PFSK-1 (cell line): ENCODE measurements around the gene C9orf50.

Experiments
- FOXP2 ChIP-seq: optimal IDR thresholded peaks from 2 replicates; pipeline ENCODE3; 2011; ENCODE audit warnings: borderline replicate concordance, control low read depth, inconsistent platforms; ENCODE audit not compliant: insufficient read depth; ENCODE audit errors: extremely low read length, extremely low read depth
- POLR2AphosphoS5 ChIP-seq: IDR thresholded peaks from 2 replicates; pipeline ENCODE4 v1.6.1; 2012; ENCODE audit warnings: low read depth, mild to moderate bottlenecking, control low read depth, low read length, moderate library complexity
- REST ChIP-seq, 2 experiments: IDR thresholded peaks; 2 replicates each; pipeline versions ENCODE4 v1.6.1 to v1.8.0; 2011 to 2012; ENCODE audit warnings: low read depth in 2 of 2, low read length in 2 of 2, control low read depth in 1 of 2, inconsistent platforms in 1 of 2, mild to moderate bottlenecking in 1 of 2, moderate library complexity in 1 of 2; ENCODE audit not compliant: insufficient read depth in 1 of 2
- SIN3A ChIP-seq: IDR thresholded peaks from 2 replicates; pipeline ENCODE4 v1.6.1; 2012; ENCODE audit warnings: mild to moderate bottlenecking, low read length, moderate library complexity, borderline replicate concordance; ENCODE audit not compliant: insufficient read depth
- TAF1 ChIP-seq: IDR thresholded peaks from 2 replicates; pipeline ENCODE4 v1.6.1; 2012; ENCODE audit warnings: low read length, control low read depth, borderline replicate concordance; ENCODE audit not compliant: insufficient read depth

Gene C9orf50

DNA sequence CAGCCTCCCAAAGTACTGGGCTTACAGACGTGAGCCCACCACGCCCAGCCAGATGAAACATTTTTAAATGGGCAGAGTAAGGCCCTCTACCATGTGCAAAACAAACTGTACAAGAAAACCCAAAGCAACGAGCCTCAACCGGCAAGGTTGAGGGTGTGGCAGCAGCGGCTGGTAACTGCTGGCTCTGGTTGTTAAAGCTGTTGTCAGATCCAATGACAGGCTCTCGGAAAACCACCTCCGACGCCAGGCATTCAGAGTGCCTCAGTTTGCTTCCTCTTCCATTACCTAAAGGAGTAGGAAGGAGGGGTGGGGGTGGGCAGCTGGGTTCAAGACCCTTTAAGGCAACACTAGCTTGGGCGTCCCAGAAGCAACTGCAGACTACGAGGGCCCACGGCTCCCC is 23.5 kb upstream of the C9orf50 start:
- TF ChIP-seq POLR2AphosphoS5 (no peak), SIN3A (no peak), TAF1 (no peak), REST (IDR thresholded peaks at IDR 0.05; ENCODE audit: insufficient read depth in 1 of 2, low read depth in 2 of 2, low read length in 2 of 2) (no peak), FOXP2 (no peak)

DNA sequence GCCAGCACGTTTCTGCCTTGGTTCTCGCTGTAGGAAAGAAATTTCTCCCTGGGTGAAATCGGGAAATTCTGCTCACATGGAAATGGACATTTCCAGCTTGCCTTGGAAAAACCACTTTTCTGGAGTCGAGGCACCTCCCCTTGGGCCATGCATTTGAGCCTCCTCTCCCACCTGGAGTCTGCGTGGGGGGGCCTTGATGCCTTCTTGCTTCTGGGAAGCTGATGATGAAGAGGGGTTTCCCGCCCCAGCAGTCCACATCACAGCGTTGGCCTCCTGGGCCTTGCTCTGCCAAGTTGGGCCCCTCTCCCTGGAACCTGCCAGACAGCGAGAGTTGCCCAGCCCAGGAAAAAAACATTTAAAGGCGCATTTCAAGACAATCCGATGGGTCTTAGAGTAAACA is 22.8 kb upstream of the C9orf50 start:
- TF ChIP-seq REST (IDR thresholded peaks at IDR 0.05; ENCODE audit: insufficient read depth in 1 of 2, low read depth in 2 of 2, low read length in 2 of 2) (no peak), FOXP2 (no peak), POLR2AphosphoS5 (no peak), TAF1 (no peak), SIN3A (no peak)

- TF ChIP-seq SIN3A (peak; percentile 35; the same call in 1 of the 2 replicates), TAF1 (0 out of 2 replicates have a peak, but pooled peaks have one; percentile 61), FOXP2 (no peak), REST (IDR thresholded peaks at IDR 0.05; ENCODE audit: insufficient read depth in 1 of 2, low read depth in 2 of 2, low read length in 2 of 2) (peak; percentile 26 to 52; a peak in 1 of 4 replicates), POLR2AphosphoS5 (peak; percentile 72)
Observed at GRCh38 chr9:129641750-129642585, 21.1 kb upstream of the C9orf50 start, which contains the start of gene ASB6. Gene ASB6, minus strand, starts transcription at chr9:129642151. Its CDS starts 152 bp downstream, at chr9:129641999.

DNA sequence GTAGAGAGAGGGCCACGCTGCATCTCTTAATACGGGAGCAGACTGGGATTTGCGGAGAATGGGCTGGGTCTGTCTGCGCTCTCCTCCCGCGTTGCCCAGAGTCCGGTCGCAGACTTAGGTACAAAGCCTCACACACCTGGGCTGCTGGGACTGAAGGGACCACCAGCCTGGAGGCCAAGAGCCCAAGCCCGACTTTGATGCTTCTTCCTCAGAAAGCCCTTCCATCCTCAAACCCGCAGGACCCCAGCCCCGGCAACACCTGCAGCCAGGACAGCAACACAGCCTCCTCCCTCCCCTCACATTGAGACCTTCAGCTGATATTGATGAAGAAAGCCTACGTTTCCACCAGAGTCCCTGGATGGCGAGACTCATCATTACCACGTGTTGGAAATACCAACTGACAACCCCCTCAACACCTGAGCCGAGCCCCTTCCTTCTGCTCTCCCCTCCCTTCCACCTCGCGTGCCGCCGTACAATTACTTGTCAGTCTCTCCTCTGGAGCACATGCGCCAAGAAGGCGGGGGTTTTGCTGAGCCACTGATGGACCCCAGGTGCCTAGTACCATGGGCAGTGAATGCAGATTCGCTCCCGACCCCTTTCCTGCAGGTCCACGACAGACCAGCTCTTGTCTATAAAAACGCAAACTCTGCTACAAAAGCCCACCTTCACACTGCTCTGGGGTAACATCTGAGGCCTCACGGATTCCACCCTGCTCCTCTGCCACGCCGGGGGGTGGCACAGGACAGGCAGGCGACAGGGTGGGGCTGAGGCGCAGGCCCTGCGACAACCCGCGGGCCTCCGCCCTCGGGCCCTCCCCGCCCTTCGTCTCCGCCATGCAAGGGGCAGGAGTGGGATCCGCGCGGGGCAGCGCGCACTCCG is 20.2 kb upstream of the C9orf50 start:
- TF ChIP-seq SIN3A (no peak), POLR2AphosphoS5 (no peak), REST (IDR thresholded peaks at IDR 0.05; ENCODE audit: insufficient read depth in 1 of 2, low read depth in 2 of 2, low read length in 2 of 2) (no peak)
